ENCODE results near the gene POLR2C. TPM values are rescaled to one million over a fixed set of nuclear protein-coding genes. Genes with fewer than 3 reads are reported as not detected.

The POLR2C gene
- total RNA-seq, 1 donor from 2014 or later = 69.6 TPM

DNA sequence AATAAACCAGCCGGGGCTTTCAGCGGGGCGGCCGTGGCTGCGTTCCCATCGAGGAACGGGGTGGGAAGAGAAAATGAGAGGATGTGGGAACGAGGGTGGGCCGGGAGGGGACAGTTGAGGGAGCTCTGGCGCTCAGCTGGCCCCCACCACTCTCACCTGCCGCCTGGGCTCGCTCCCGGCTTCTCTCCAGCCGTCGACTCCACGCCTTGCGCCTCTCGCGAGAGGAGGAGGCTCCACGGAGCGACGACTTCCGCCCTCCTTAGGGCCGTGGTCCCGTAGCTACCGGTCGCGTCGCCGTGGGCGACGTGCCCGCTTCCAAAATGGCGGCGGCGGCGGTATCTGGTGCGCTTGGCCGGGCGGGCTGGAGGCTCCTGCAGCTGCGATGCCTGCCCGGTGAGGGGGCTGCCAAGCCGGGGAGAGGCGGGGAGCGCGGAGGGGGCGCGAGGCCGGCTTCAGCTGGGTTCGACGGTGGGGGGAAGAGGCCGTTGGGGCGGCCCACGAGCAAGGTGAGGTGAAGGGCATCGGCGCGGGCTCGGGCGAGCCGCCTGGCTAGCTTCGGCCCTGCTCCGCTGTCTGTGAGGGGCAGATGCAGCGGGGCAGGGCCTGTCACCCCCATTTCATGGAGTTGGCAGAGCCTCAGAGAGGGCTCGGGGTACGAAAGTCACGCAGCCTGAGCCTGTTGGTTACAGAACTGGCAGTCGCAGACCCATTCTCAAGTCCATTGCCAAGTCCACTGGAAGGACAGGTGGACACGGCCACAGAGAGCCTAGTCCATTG is 15.1 kb upstream of the POLR2C start, which contains the start of the genes CIAPIN1 and COQ9:
Gene CIAPIN1, minus strand, starts transcription at position 200 of the 777 bp plus-strand sequence. CDS start 6,457 bp downstream, outside the sequence.
Gene COQ9, plus strand, starts transcription at position 294 of the 777 bp plus-strand sequence. Its CDS starts 27 bp downstream, at position 321.
- H3K4me3 Mint-ChIP-seq (ENCODE audit: low read depth) = peak within 1 kb of the TSS; percentile 89

DNA sequence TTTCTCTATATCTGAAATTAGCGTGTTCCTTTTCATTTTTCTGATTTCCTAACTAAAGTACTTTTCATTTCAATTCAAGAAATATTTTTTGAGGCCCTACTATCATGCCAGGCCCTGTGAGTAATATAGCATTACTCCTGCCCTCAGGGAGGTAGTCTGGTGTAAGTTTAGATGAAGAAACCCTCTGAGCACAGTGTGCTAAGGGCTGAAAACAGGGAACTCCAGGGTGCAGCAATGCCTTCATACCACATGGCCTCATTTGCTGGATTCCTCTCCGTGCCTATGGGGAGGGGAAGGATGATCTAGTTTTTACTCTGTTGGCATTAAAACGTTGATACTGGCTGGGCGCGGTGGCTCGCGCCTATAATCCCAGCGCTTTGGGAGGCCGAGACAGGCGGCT is 10.5 kb upstream of the POLR2C start:
- no peak for DNase-seq (ENCODE audit: low spot score, unreplicated experiment)
- H3K4me3 Mint-ChIP-seq (ENCODE audit: low read depth) = no peak overlapping the region
- H3K27ac Mint-ChIP-seq = no peak overlapping the region
- H3K9me3 Mint-ChIP-seq (ENCODE audit: low read depth) = no peaks in the 10 kb centered on the region
- no peaks in the 10 kb centered on the region for H3K27me3 Mint-ChIP-seq
- TF ChIP-seq, protein P1, sequence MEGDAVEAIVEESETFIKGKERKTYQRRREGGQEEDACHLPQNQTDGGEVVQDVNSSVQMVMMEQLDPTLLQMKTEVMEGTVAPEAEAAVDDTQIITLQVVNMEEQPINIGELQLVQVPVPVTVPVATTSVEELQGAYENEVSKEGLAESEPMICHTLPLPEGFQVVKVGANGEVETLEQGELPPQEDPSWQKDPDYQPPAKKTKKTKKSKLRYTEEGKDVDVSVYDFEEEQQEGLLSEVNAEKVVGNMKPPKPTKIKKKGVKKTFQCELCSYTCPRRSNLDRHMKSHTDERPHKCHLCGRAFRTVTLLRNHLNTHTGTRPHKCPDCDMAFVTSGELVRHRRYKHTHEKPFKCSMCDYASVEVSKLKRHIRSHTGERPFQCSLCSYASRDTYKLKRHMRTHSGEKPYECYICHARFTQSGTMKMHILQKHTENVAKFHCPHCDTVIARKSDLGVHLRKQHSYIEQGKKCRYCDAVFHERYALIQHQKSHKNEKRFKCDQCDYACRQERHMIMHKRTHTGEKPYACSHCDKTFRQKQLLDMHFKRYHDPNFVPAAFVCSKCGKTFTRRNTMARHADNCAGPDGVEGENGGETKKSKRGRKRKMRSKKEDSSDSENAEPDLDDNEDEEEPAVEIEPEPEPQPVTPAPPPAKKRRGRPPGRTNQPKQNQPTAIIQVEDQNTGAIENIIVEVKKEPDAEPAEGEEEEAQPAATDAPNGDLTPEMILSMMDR (IDR thresholded peaks at IDR 0.05; ENCODE audit: unreplicated experiment) = no peak
- peaks cover 21% of the 10 kb centered on the region for H3K36me3 Mint-ChIP-seq (ENCODE audit: insufficient read depth)
- peaks cover 5% of the 10 kb centered on the region for H3K4me1 Mint-ChIP-seq (ENCODE audit: low read depth)

More for the DNA sequence above, 15.1 kb upstream of the POLR2C start, which contains the start of the genes CIAPIN1 and COQ9:
- no peaks in the 10 kb centered on the region for H3K9me3 Mint-ChIP-seq (ENCODE audit: low read depth)
- peaks cover 14% of the 10 kb centered on the region for H3K4me1 Mint-ChIP-seq (ENCODE audit: low read depth)
- peak within 1 kb of the TSS; percentile 96 for H3K27ac Mint-ChIP-seq
- DNase-seq (ENCODE audit: low spot score, unreplicated experiment) = peak; percentile 85
- TF ChIP-seq, protein P1 (IDR thresholded peaks at IDR 0.05; ENCODE audit: unreplicated experiment) = no peak
- H3K27me3 Mint-ChIP-seq = no peaks in the 10 kb centered on the region
- H3K36me3 Mint-ChIP-seq (ENCODE audit: insufficient read depth) = peaks cover 7% of the 10 kb centered on the region

DNA sequence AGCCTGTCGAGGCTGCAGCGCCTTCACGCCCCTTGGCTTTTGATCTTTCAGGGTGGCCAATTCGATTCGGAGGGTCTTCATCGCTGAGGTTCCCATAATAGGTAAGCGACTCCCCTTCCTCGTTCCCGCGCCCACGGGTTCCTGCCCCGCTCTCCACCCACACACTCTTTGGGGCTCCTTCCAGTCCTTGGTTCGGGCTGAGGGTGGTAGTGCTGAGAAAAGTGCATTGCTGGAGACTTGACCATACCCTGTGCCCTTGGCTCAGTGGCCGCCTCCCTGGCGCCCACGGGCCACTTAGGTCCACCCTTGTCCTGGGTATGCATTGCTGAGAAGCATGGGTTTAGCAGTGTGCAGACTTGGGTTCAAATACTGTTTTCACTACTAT is 491 bp downstream of the POLR2C start:
- H3K27me3 Mint-ChIP-seq = no peaks in the 10 kb centered on the region
- H3K27ac Mint-ChIP-seq = peak overlapping the region; percentile 91
- peaks cover 17% of the 10 kb centered on the region for H3K36me3 Mint-ChIP-seq (ENCODE audit: insufficient read depth)
- DNase-seq (ENCODE audit: low spot score, unreplicated experiment) = no peak
- H3K4me1 Mint-ChIP-seq (ENCODE audit: low read depth) = peaks cover 7% of the 10 kb centered on the region
- H3K9me3 Mint-ChIP-seq (ENCODE audit: low read depth) = no peaks in the 10 kb centered on the region
- TF ChIP-seq, protein P1 (IDR thresholded peaks at IDR 0.05; ENCODE audit: unreplicated experiment) = no peak
- peak overlapping the region; percentile 100 for H3K4me3 Mint-ChIP-seq (ENCODE audit: low read depth)

DNA sequence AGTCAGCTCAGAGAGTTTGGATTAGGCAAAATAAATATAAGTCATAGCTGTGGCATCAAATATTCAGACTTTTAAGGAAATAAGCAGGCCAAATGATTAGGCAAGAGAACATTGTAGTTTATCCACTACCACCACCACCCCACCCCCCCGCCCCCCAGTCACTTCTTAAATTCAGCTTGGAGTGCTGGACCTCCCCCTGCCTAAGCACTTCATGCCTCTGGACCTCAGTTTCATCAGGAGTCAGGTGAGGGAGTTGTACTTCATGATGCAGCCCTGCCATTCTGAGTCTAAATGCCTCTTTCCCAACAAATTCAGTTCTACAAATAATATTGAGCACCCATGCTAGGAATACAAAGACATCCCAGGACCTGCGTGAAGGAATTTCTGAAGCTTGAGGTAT is 2.0 kb downstream of the POLR2C start:
- DNase-seq (ENCODE audit: low spot score, unreplicated experiment) = no peak
- Mint-ChIP-seq H3K4me1 (ENCODE audit: low read depth) (peaks cover 7% of the 10 kb centered on the region), H3K27ac (no peak overlapping the region), H3K4me3 (ENCODE audit: low read depth) (peak overlapping the region; percentile 26), H3K36me3 (ENCODE audit: insufficient read depth) (peaks cover 23% of the 10 kb centered on the region), H3K9me3 (ENCODE audit: low read depth) (no peaks in the 10 kb centered on the region), H3K27me3 (no peaks in the 10 kb centered on the region)
- TF ChIP-seq, protein P1 (IDR thresholded peaks at IDR 0.05; ENCODE audit: unreplicated experiment) = no peak

DNA sequence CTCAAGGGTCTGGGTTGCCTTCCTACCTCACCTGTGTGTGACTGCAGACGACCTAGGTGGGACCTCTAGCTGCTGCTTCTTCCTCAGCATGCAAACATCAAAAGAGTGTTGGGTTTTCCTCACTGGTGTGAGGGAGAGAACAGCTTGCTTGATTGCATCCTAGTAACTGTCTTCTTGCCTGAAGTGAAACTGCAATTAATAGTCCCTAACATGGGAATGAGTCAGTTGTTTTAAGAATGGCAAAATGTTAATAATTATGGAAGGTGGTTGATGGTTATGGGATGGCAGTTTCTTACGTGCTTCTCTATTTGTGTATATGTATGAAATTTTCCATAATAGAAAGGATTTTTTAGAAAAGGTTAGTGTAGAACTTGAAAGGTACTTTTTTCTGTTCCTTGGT is 5.9 kb downstream of the POLR2C start:
- Mint-ChIP-seq H3K4me1 (ENCODE audit: low read depth) (peaks cover 30% of the 10 kb centered on the region), H3K36me3 (ENCODE audit: insufficient read depth) (peaks cover 22% of the 10 kb centered on the region), H3K4me3 (ENCODE audit: low read depth) (no peak overlapping the region), H3K27ac (no peak overlapping the region), H3K27me3 (no peaks in the 10 kb centered on the region), H3K9me3 (ENCODE audit: low read depth) (no peaks in the 10 kb centered on the region)
- DNase-seq (ENCODE audit: low spot score, unreplicated experiment) = no peak
- TF ChIP-seq, protein P1 (IDR thresholded peaks at IDR 0.05; ENCODE audit: unreplicated experiment) = no peak

Measured in progenitor cell of endocrine pancreas (in vitro differentiated cells).